H9 (cell line): ENCODE data around the gene BRSK1. TPM values are rescaled to one million over a fixed set of nuclear protein-coding genes. Genes with fewer than 3 reads are reported as not detected.

Experiments
- DNase-seq: peaks from one replicate; pipeline ENCODE4 v3.0.0-alpha.2; 2017
- H2AFZ ChIP-seq: one replicate; pipeline ENCODE4 v1.6.1; 2013; ENCODE audit warnings: mild to moderate bottlenecking, low read length, control low read depth, moderate library complexity
- H2AK5ac ChIP-seq: 2 replicates; pipeline ENCODE4 v1.6.1; 2013; ENCODE audit warnings: low read length, control low read depth, mixed read lengths; ENCODE audit not compliant: insufficient read length
- H2BK120ac ChIP-seq: one replicate; pipeline ENCODE4 v1.6.1; 2013; ENCODE audit warnings: low read depth, mild to moderate bottlenecking, low read length, control low read depth, inconsistent platforms; ENCODE audit not compliant: poor library complexity, severe bottlenecking
- H2BK12ac ChIP-seq: 2 replicates; pipeline ENCODE4 v1.6.1; 2013; ENCODE audit warnings: low read length, control low read depth, mixed read lengths, low read depth; ENCODE audit not compliant: insufficient read length
- H2BK15ac ChIP-seq: 2 replicates; pipeline ENCODE4 v1.6.1; 2013; ENCODE audit warnings: low read depth, low read length, control low read depth
- H2BK20ac ChIP-seq: one replicate; pipeline ENCODE4 v1.6.1; 2013; ENCODE audit warnings: low read depth, mild to moderate bottlenecking, low read length, control low read depth, inconsistent platforms; ENCODE audit not compliant: poor library complexity, severe bottlenecking
- H2BK5ac ChIP-seq: 2 replicates; pipeline ENCODE4 v1.6.1; 2013; ENCODE audit warnings: low read length, control low read depth, mixed read lengths; ENCODE audit not compliant: insufficient read length
- H3K14ac ChIP-seq: 2 replicates; pipeline ENCODE4 v1.6.1; 2013; ENCODE audit warnings: low read length, control low read depth; ENCODE audit not compliant: insufficient read depth
- H3K18ac ChIP-seq: 2 replicates; pipeline ENCODE4 v1.6.1; 2013; ENCODE audit warnings: low read depth, mild to moderate bottlenecking, mixed read lengths, low read length, control low read depth; ENCODE audit not compliant: insufficient read length
- H3K23ac ChIP-seq: 2 replicates; pipeline ENCODE4 v1.6.1; 2013; ENCODE audit warnings: low read length, control low read depth, mixed read lengths, low read depth; ENCODE audit not compliant: insufficient read length
- H3K23me2 ChIP-seq: 2 replicates; pipeline ENCODE4 v1.6.1; 2013; ENCODE audit warnings: low read depth, mild to moderate bottlenecking, mixed read lengths, low read length, control low read depth; ENCODE audit not compliant: insufficient read length, poor library complexity, severe bottlenecking
- H3K27ac ChIP-seq: 2 replicates; pipeline ENCODE4 v1.5.1; 2013; ENCODE audit warnings: low read length, control low read depth, mixed read lengths, low read depth; ENCODE audit not compliant: insufficient read length
- H3K27me3 ChIP-seq: 2 replicates; pipeline ENCODE4 v1.6.1; 2013; ENCODE audit warnings: low read length, control low read depth, inconsistent platforms; ENCODE audit not compliant: insufficient read depth
- H3K4ac ChIP-seq: 2 replicates; pipeline ENCODE4 v1.6.1; 2013; ENCODE audit warnings: low read depth, mild to moderate bottlenecking, control low read depth, inconsistent platforms, low read length, moderate library complexity
- H3K4me1 ChIP-seq: 2 replicates; pipeline ENCODE4 v1.6.1; 2013; ENCODE audit warnings: low read length, control low read depth, inconsistent platforms; ENCODE audit not compliant: insufficient read depth
- H3K4me2 ChIP-seq: 2 replicates; pipeline ENCODE4 v1.6.1; 2013; ENCODE audit warnings: low read length, control low read depth, mixed read lengths; ENCODE audit not compliant: insufficient read length, insufficient read depth
- H3K56ac ChIP-seq: 2 replicates; pipeline ENCODE4 v1.6.1; 2013; ENCODE audit warnings: low read depth, mild to moderate bottlenecking, mixed read lengths, low read length, control low read depth; ENCODE audit not compliant: insufficient read length
- H3K79me1 ChIP-seq: 2 replicates; pipeline ENCODE4 v1.6.1; 2013; ENCODE audit warnings: low read depth, mild to moderate bottlenecking, moderate library complexity, low read length, control low read depth, inconsistent platforms; ENCODE audit not compliant: insufficient read depth, poor library complexity, severe bottlenecking
- H3K79me2 ChIP-seq: 2 replicates; pipeline ENCODE4 v1.6.1; 2013; ENCODE audit warnings: low read length, control low read depth, inconsistent platforms; ENCODE audit not compliant: insufficient read depth
- H3K9ac ChIP-seq: 2 replicates; pipeline ENCODE4 v1.6.1; 2013; ENCODE audit warnings: low read length, control low read depth, mixed read lengths; ENCODE audit not compliant: insufficient read length; ENCODE audit errors: extremely low read depth
- H3K9me3 ChIP-seq: one replicate; pipeline ENCODE4 v1.6.1; 2013; ENCODE audit warnings: low read depth, low read length, inconsistent platforms; ENCODE audit not compliant: control insufficient read depth
- H3T11ph ChIP-seq: one replicate; pipeline ENCODE4 v1.6.1; 2013; ENCODE audit warnings: mild to moderate bottlenecking, low read length, control low read depth, inconsistent platforms
- H4K20me1 ChIP-seq: one replicate; pipeline ENCODE4 v1.6.1; 2013; ENCODE audit not compliant: control insufficient read depth, insufficient read length, insufficient read depth
- H4K5ac ChIP-seq: 2 replicates; pipeline ENCODE4 v1.6.1; 2013; ENCODE audit warnings: low read depth, mild to moderate bottlenecking, mixed read lengths, low read length, control low read depth; ENCODE audit not compliant: insufficient read length
- H4K8ac ChIP-seq: replicated peaks from 2 replicates; pipeline ENCODE4 v1.6.1; 2013; ENCODE audit warnings: low read length, control low read depth, mixed read lengths, low read depth; ENCODE audit not compliant: insufficient read length
- H4K91ac ChIP-seq: 2 replicates; pipeline ENCODE4 v1.6.1; 2013; ENCODE audit warnings: low read depth, mild to moderate bottlenecking, moderate library complexity, mixed read lengths, low read length, control low read depth; ENCODE audit not compliant: insufficient read length
- H3K27ac Mint-ChIP-seq, 3 experiments: 2 replicates in 2 of 3; 3 replicates in 1 of 3; pipeline ENCODE4 v1.8.0; 2020 to 2021; ENCODE audit warnings: mixed read lengths in 3 of 3, mild to moderate bottlenecking in 1 of 3, moderate library complexity in 1 of 3
- H3K27me3 Mint-ChIP-seq: 2 replicates; pipeline ENCODE4 v1.8.0; 2021; ENCODE audit warnings: low read depth, mild to moderate bottlenecking, moderate library complexity, mixed read lengths
- H3K36me3 Mint-ChIP-seq, 3 experiments: 2 replicates in 2 of 3; 3 replicates in 1 of 3; pipeline ENCODE4 v1.8.0; 2020 to 2021; ENCODE audit warnings: low read depth in 3 of 3, mixed read lengths in 3 of 3; ENCODE audit not compliant: insufficient read depth in 1 of 3
- H3K4me1 Mint-ChIP-seq, 2 experiments: 2 replicates each; pipeline ENCODE4 v1.8.0; 2020; ENCODE audit warnings: mixed read lengths in 2 of 2
- H3K4me3 Mint-ChIP-seq, 2 experiments: 2 replicates in 1 of 2; 3 replicates in 1 of 2; pipeline ENCODE4 v1.8.0; 2020 to 2021; ENCODE audit warnings: mild to moderate bottlenecking in 2 of 2, mixed read lengths in 2 of 2, moderate library complexity in 1 of 2
- H3K9me3 Mint-ChIP-seq, 2 experiments: 2 replicates in 1 of 2; 3 replicates in 1 of 2; pipeline ENCODE4 v1.8.0; 2020; ENCODE audit warnings: mild to moderate bottlenecking in 2 of 2, mixed read lengths in 2 of 2, moderate library complexity in 1 of 2
- CTCF ChIP-seq: fragments of 200-600 bp; sonication (generic); conservative IDR thresholded peaks from 3 replicates; pipeline ENCODE4 v1.8.0; 2021; ENCODE audit warnings: antibody characterized with exemption, mild to moderate bottlenecking
- WGBS: extraction: QIAGEN DNeasy Blood & Tissue Kit; methylation state at CpG from one replicate; pipeline ENCODE4 v1.1.7; 2013; ENCODE audit warnings: missing lambda C conversion rate, low lambda C conversion rate, mixed read lengths; ENCODE audit not compliant: insufficient read length; ENCODE audit errors: extremely low coverage; 5-methylcytosine and 5-hydroxymethylcytosine counted together
- total RNA-seq: library from RNA; stranded (reverse); gene quantifications from 2 replicates; pipeline ENCODE4 v1.2.1, GENCODE V29; 2021

Gene BRSK1
- total RNA-seq, 1 experiment from 2014 or later = 43.5 TPM

GRCh38 chr19:55240713-55241020, 43.1 kb upstream of the BRSK1 start:
- no CpG with 5 or more reads among the region's 6 CpGs for WGBS
- H3K23ac ChIP-seq = no peak overlapping the region
- no peak for TF ChIP-seq CTCF
- no peak overlapping the region for H4K5ac ChIP-seq
- Mint-ChIP-seq H3K4me1 (no peaks in the 10 kb centered on the region), H3K4me3 (no peak overlapping the region; a peak in 1 of 5 replicates), H3K27me3 (no peaks in the 10 kb centered on the region), H3K27ac (no peak overlapping the region), H3K9me3 (no peaks in the 10 kb centered on the region), H3K36me3 (peaks cover 31 to 83% (median 78%) of the 10 kb centered on the region in 3 experiments; a peak in 6 of 7 replicates)
- H3K79me2 ChIP-seq = no peaks in the 10 kb centered on the region
- no peak for DNase-seq
- H3K14ac ChIP-seq = no peak overlapping the region; the same call in 1 of the 2 replicates
- no peak overlapping the region for H2BK20ac ChIP-seq
- H2BK15ac ChIP-seq = no peak overlapping the region
- H2BK120ac ChIP-seq = no peak overlapping the region
- no peak overlapping the region for H2BK12ac ChIP-seq
- no peak overlapping the region for H3K18ac ChIP-seq
- no peak overlapping the region for H3K56ac ChIP-seq
- H3K4me2 ChIP-seq = no peak overlapping the region
- H3K9ac ChIP-seq = no peak overlapping the region
- no peaks in the 10 kb centered on the region for H3K9me3 ChIP-seq
- no peak overlapping the region for H3K27ac ChIP-seq
- no peaks in the 10 kb centered on the region for H3K23me2 ChIP-seq
- no peaks in the 10 kb centered on the region for H3K27me3 ChIP-seq
- no peaks in the 10 kb centered on the region for H3K4me1 ChIP-seq
- H4K20me1 ChIP-seq = no peaks in the 10 kb centered on the region
- no peak overlapping the region for H2AFZ ChIP-seq
- no peak overlapping the region for H2BK5ac ChIP-seq
- H2AK5ac ChIP-seq = no peak overlapping the region
- no peak overlapping the region for H4K91ac ChIP-seq
- no peak overlapping the region for H3T11ph ChIP-seq
- no peak overlapping the region for H4K8ac ChIP-seq
- no peak overlapping the region for H3K4ac ChIP-seq
- H3K79me1 ChIP-seq = no peaks in the 10 kb centered on the region
